GM13977 (cell line): Measurements from ENCODE around the gene TPRG1L.
"Not testable (repeated sequence)": the region's sequence is repeated elsewhere in the genome, so short reads cannot be mapped to it uniquely, and the experiment has no call there.

Experiments
- DNase-seq: peaks from one replicate; pipeline ENCODE4 v3.0.0; 2012; ENCODE audit warnings: low spot score
- CTCF ChIP-seq: IDR thresholded peaks from 2 replicates; pipeline ENCODE4 v1.5.1; 2012; ENCODE audit warnings: mild to moderate bottlenecking, control low read depth; ENCODE audit not compliant: insufficient read depth; ENCODE audit errors: extremely low read depth, missing control alignments
- in situ Hi-C: fragments of 300-500 bp; cut with MboI; formaldehyde crosslinking; loops from one replicate; pipeline ENCODE4 v1.12.0; 2022; ENCODE audit warnings: low sequenced_read_pairs, low pct_unique_long_range_greater_than_20kb, mixed read lengths, inconsistent platforms; ENCODE audit not compliant: unreplicated experiment

The TPRG1L gene

GRCh38 chr1:3616861-3617260, 8.0 kb upstream of the TPRG1L start:
- in situ Hi-C loops, result no loop called here
- DNase-seq, result no peak
- no peak for TF ChIP-seq CTCF

- no peak for TF ChIP-seq CTCF
- no peak for DNase-seq
- in situ Hi-C loops, result no loop called here
These were observed 6.9 kb upstream of the TPRG1L start for GRCh38 chr1:3617806-3618345.

- TF ChIP-seq CTCF, result no peak
- DNase-seq, result no peak
- in situ Hi-C loops, result no loop called here
These were observed 6.3 kb upstream of the TPRG1L start for GRCh38 chr1:3618531-3618880.

- peak; percentile 81 for TF ChIP-seq CTCF
- in situ Hi-C loops, result no loop called here
- DNase-seq, result peak; percentile 89
These were observed 5.7 kb upstream of the TPRG1L start for GRCh38 chr1:3618881-3619671.

- in situ Hi-C loops, result no loop called here
- DNase-seq, result no peak
- TF ChIP-seq CTCF, result no peak
These were observed 4.1 kb upstream of the TPRG1L start for GRCh38 chr1:3620708-3621107.

- in situ Hi-C loops, DNase-seq: not testable (repeated sequence)
- peak; percentile 39 for TF ChIP-seq CTCF
These were observed 3.6 kb upstream of the TPRG1L start for GRCh38 chr1:3621151-3621671.

GRCh38 chr1:3622102-3622501, 2.7 kb upstream of the TPRG1L start:
- in situ Hi-C loops, result not testable (repeated sequence)

More at GRCh38 chr1:3622102-3622501, 2.7 kb upstream of the TPRG1L start:
- DNase-seq, result not testable (repeated sequence)
